ENCODE results near the gene PEX1.

Gene PEX1

GRCh38 chr7:92460510-92460909, 67.8 kb downstream of the PEX1 start:
- Histone ChIP-seq H3K9ac (ENCODE audit: low read length) (no peak overlapping the region), H2AK5ac (ENCODE audit: low read length) (no peak overlapping the region), H4K91ac (ENCODE audit: low read depth, low read length) (no peak overlapping the region), H3K36me3 (ENCODE audit: control insufficient read depth in 1 of 2, insufficient read depth in 2 of 2, low read length in 2 of 2) (peaks cover 8 to 9% of the 10 kb centered on the region in 2 experiments), H3K79me2 (ENCODE audit: control insufficient read depth, insufficient read depth, low read length, poor library complexity) (no peaks in the 10 kb centered on the region), H3K4ac (ENCODE audit: low read depth, low read length) (no peak overlapping the region), H2BK12ac (ENCODE audit: low read length) (no peak overlapping the region), H2AFZ (ENCODE audit: insufficient read depth, low read length, poor library complexity) (no peak overlapping the region), H3K9me3 (ENCODE audit: insufficient read depth, low read depth, low read length) (no peaks in the 10 kb centered on the region), H3K23ac (ENCODE audit: low read length) (no peak overlapping the region), H3K79me1 (ENCODE audit: low read length) (no peaks in the 10 kb centered on the region), H3K27me3 (ENCODE audit: insufficient read depth, low read length) (no peaks in the 10 kb centered on the region), H2BK120ac (ENCODE audit: insufficient read depth, low read length, poor library complexity) (no peak overlapping the region), H3K14ac (ENCODE audit: low read length) (no peak overlapping the region), H3K4me2 (ENCODE audit: low read length) (no peak overlapping the region), H3K27ac (ENCODE audit: low read depth, low read length) (no peak overlapping the region), H4K8ac (ENCODE audit: low read depth, low read length) (no peak overlapping the region), H4K12ac (ENCODE audit: low read depth, low read length) (no peak overlapping the region), H3K4me1 (ENCODE audit: control insufficient read depth in 1 of 2, insufficient read depth in 2 of 2, low read length in 2 of 2) (peaks cover 2 to 6% of the 10 kb centered on the region in 2 experiments), H3K4me3 (ENCODE audit: low read depth, low read length) (no peak overlapping the region), H3K18ac (ENCODE audit: low read length) (no peak overlapping the region), H2BK5ac (ENCODE audit: low read depth, low read length, poor library complexity) (no peak overlapping the region)
- no peak for DNase-seq
- WGBS (ENCODE audit: extremely low coverage, insufficient coverage, insufficient read length): no CpG with 5 or more reads among the region's 4 CpGs

- peak; percentile 28 to 66 for DNase-seq
- Histone ChIP-seq H2BK12ac (ENCODE audit: low read length) (no peak overlapping the region), H2BK120ac (ENCODE audit: insufficient read depth, low read length, poor library complexity) (no peak overlapping the region), H3K4ac (ENCODE audit: low read depth, low read length) (no peak overlapping the region), H3K18ac (ENCODE audit: low read length) (no peak overlapping the region), H4K8ac (ENCODE audit: low read depth, low read length) (no peak overlapping the region), H3K23ac (ENCODE audit: low read length) (no peak overlapping the region), H3K36me3 (ENCODE audit: control insufficient read depth in 1 of 2, insufficient read depth in 2 of 2, low read length in 2 of 2) (peaks cover 8 to 9% of the 10 kb centered on the region in 2 experiments), H2BK5ac (ENCODE audit: low read depth, low read length, poor library complexity) (no peak overlapping the region), H3K9me3 (ENCODE audit: insufficient read depth, low read depth, low read length) (no peaks in the 10 kb centered on the region), H3K27ac (ENCODE audit: low read depth, low read length) (no peak overlapping the region), H3K79me1 (ENCODE audit: low read length) (no peaks in the 10 kb centered on the region), H2AK5ac (ENCODE audit: low read length) (no peak overlapping the region), H3K27me3 (ENCODE audit: insufficient read depth, low read length) (no peaks in the 10 kb centered on the region), H3K4me3 (ENCODE audit: low read depth, low read length) (no peak overlapping the region), H3K14ac (ENCODE audit: low read length) (no peak overlapping the region), H4K91ac (ENCODE audit: low read depth, low read length) (no peak overlapping the region), H3K4me1 (ENCODE audit: control insufficient read depth in 1 of 2, insufficient read depth in 2 of 2, low read length in 2 of 2) (peaks cover 2 to 6% of the 10 kb centered on the region in 2 experiments), H4K12ac (ENCODE audit: low read depth, low read length) (no peak overlapping the region), H3K9ac (ENCODE audit: low read length) (no peak overlapping the region), H2AFZ (ENCODE audit: insufficient read depth, low read length, poor library complexity) (no peak overlapping the region), H3K4me2 (ENCODE audit: low read length) (no peak overlapping the region), H3K79me2 (ENCODE audit: control insufficient read depth, insufficient read depth, low read length, poor library complexity) (no peaks in the 10 kb centered on the region)
- WGBS (ENCODE audit: extremely low coverage, insufficient coverage, insufficient read length): no CpG with 5 or more reads among the region's 2 CpGs
Measured at GRCh38 chr7:92460109-92460508, 68.2 kb downstream of the PEX1 start.

- Histone ChIP-seq H3K4me3 (ENCODE audit: low read depth, low read length) (no peak overlapping the region), H3K9ac (ENCODE audit: low read length) (no peak overlapping the region)
- no CpG with 5 or more reads among the region's 2 CpGs for WGBS (ENCODE audit: extremely low coverage, insufficient coverage, insufficient read length)
Measured at GRCh38 chr7:92456236-92456635, 72.1 kb downstream of the PEX1 start.

GRCh38 chr7:92451645-92452044, 76.7 kb downstream of the PEX1 start:
- Histone ChIP-seq H2BK5ac (ENCODE audit: low read depth, low read length, poor library complexity) (no peak overlapping the region), H3K4me1 (ENCODE audit: control insufficient read depth in 1 of 2, insufficient read depth in 2 of 2, low read length in 2 of 2) (no peaks in the 10 kb centered on the region), H3K27me3 (ENCODE audit: insufficient read depth, low read length) (no peaks in the 10 kb centered on the region), H3K9ac (ENCODE audit: low read length) (no peak overlapping the region), H3K4ac (ENCODE audit: low read depth, low read length) (no peak overlapping the region), H3K27ac (ENCODE audit: low read depth, low read length) (no peak overlapping the region), H3K79me1 (ENCODE audit: low read length) (peaks cover 7% of the 10 kb centered on the region), H4K12ac (ENCODE audit: low read depth, low read length) (no peak overlapping the region), H2AK5ac (ENCODE audit: low read length) (no peak overlapping the region), H3K9me3 (ENCODE audit: insufficient read depth, low read depth, low read length) (no peaks in the 10 kb centered on the region), H4K91ac (ENCODE audit: low read depth, low read length) (no peak overlapping the region), H2BK12ac (ENCODE audit: low read length) (no peak overlapping the region), H3K14ac (ENCODE audit: low read length) (no peak overlapping the region), H3K18ac (ENCODE audit: low read length) (no peak overlapping the region), H3K4me2 (ENCODE audit: low read length) (no peak overlapping the region), H4K8ac (ENCODE audit: low read depth, low read length) (no peak overlapping the region), H2AFZ (ENCODE audit: insufficient read depth, low read length, poor library complexity) (no peak overlapping the region), H3K79me2 (ENCODE audit: control insufficient read depth, insufficient read depth, low read length, poor library complexity) (peaks cover 5% of the 10 kb centered on the region), H3K36me3 (ENCODE audit: control insufficient read depth in 1 of 2, insufficient read depth in 2 of 2, low read length in 2 of 2) (peaks cover 8 to 24% of the 10 kb centered on the region in 2 experiments), H2BK120ac (ENCODE audit: insufficient read depth, low read length, poor library complexity) (no peak overlapping the region), H3K23ac (ENCODE audit: low read length) (no peak overlapping the region), H3K4me3 (ENCODE audit: low read depth, low read length) (no peak overlapping the region)
- DNase-seq: no peak
- WGBS (ENCODE audit: extremely low coverage, insufficient coverage, insufficient read length): no CpG with 5 or more reads among the region's 2 CpGs

More at GRCh38 chr7:92456236-92456635, 72.1 kb downstream of the PEX1 start:
- Histone ChIP-seq H3K18ac (ENCODE audit: low read length) (no peak overlapping the region), H3K27ac (ENCODE audit: low read depth, low read length) (no peak overlapping the region), H3K9me3 (ENCODE audit: insufficient read depth, low read depth, low read length) (no peaks in the 10 kb centered on the region), H3K79me1 (ENCODE audit: low read length) (no peaks in the 10 kb centered on the region), H3K23ac (ENCODE audit: low read length) (no peak overlapping the region), H3K36me3 (ENCODE audit: control insufficient read depth in 1 of 2, insufficient read depth in 2 of 2, low read length in 2 of 2) (peaks cover 13 to 23% of the 10 kb centered on the region in 2 experiments), H4K91ac (ENCODE audit: low read depth, low read length) (no peak overlapping the region), H4K12ac (ENCODE audit: low read depth, low read length) (no peak overlapping the region), H3K79me2 (ENCODE audit: control insufficient read depth, insufficient read depth, low read length, poor library complexity) (no peaks in the 10 kb centered on the region), H2BK120ac (ENCODE audit: insufficient read depth, low read length, poor library complexity) (no peak overlapping the region), H3K27me3 (ENCODE audit: insufficient read depth, low read length) (no peaks in the 10 kb centered on the region), H3K14ac (ENCODE audit: low read length) (no peak overlapping the region), H2AFZ (ENCODE audit: insufficient read depth, low read length, poor library complexity) (no peak overlapping the region), H4K8ac (ENCODE audit: low read depth, low read length) (no peak overlapping the region), H3K4me1 (ENCODE audit: control insufficient read depth in 1 of 2, insufficient read depth in 2 of 2, low read length in 2 of 2) (no peaks in the 10 kb centered on the region), H2BK5ac (ENCODE audit: low read depth, low read length, poor library complexity) (no peak overlapping the region), H2AK5ac (ENCODE audit: low read length) (no peak overlapping the region), H3K4ac (ENCODE audit: low read depth, low read length) (no peak overlapping the region), H3K4me2 (ENCODE audit: low read length) (no peak overlapping the region), H2BK12ac (ENCODE audit: low read length) (no peak overlapping the region)
- peak in 1 of 2 donors; percentile 30 for DNase-seq

Data from trophoblast cell (in vitro differentiated cells and primary cell).